ENCODE data around the gene KLHDC8A. TPM values are rescaled to one million over a fixed set of nuclear protein-coding genes. Genes with fewer than 3 reads are reported as not detected.

KLHDC8A gene
- total and polyA plus RNA-seq, 2 donors (not counting 1 experiment from before 2014, with no cell fraction given) = not detected

DNA sequence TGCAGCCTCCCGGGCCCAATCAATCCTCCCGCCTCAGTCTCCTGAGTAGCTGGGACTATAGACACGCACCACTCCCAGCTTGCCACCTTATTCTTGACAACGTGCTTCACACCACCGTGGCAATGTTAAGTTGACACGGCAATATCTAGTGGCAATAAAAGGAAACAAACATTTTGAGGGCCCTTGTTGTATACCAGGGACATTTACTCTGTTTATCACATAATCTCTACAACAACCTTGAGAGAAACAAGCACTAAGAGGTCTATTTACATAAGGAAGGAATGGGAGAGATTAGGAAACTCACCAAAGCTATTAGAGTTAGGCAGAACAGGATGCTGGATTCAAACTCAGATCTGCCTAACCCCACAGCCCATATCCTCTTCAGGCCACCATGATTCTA is 3.1 kb downstream of the KLHDC8A start:
- peaks cover 11% of the 10 kb centered on the region for H3K27me3 ChIP-seq (ENCODE audit: control insufficient read depth, insufficient read depth, low read length)
- no peaks in the 10 kb centered on the region for H3K79me2 ChIP-seq (ENCODE audit: control insufficient read depth, insufficient read depth, low read length)
- no peak overlapping the region for H3K4me3 ChIP-seq (replicated peaks in 1 of 4; ENCODE audit: control extremely low read depth in 1 of 4, insufficient read depth in 1 of 4, low read depth in 3 of 4, low read length in 4 of 4)
- no peak for DNase-seq (ENCODE audit: low read depth in 2 of 2)
- no peak overlapping the region for H3K27ac ChIP-seq (ENCODE audit: insufficient read depth, low read length)
- TF ChIP-seq, protein P1, sequence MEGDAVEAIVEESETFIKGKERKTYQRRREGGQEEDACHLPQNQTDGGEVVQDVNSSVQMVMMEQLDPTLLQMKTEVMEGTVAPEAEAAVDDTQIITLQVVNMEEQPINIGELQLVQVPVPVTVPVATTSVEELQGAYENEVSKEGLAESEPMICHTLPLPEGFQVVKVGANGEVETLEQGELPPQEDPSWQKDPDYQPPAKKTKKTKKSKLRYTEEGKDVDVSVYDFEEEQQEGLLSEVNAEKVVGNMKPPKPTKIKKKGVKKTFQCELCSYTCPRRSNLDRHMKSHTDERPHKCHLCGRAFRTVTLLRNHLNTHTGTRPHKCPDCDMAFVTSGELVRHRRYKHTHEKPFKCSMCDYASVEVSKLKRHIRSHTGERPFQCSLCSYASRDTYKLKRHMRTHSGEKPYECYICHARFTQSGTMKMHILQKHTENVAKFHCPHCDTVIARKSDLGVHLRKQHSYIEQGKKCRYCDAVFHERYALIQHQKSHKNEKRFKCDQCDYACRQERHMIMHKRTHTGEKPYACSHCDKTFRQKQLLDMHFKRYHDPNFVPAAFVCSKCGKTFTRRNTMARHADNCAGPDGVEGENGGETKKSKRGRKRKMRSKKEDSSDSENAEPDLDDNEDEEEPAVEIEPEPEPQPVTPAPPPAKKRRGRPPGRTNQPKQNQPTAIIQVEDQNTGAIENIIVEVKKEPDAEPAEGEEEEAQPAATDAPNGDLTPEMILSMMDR (conservative IDR thresholded peaks at IDR 0.05 in 1 of 2, IDR thresholded peaks at IDR 0.05 in 1 of 2; ENCODE audit: low read depth in 1 of 2, low read length in 2 of 2) = no peak
- TF ChIP-seq EZH2 (IDR thresholded peaks at IDR 0.05; ENCODE audit: low read length, missing control alignments) = no peak
- H3K9ac ChIP-seq (ENCODE audit: insufficient read depth, low read length) = no peak overlapping the region
- no peak overlapping the region for H3K4me2 ChIP-seq (ENCODE audit: extremely low read depth, insufficient read depth, low read length)
- no peaks in the 10 kb centered on the region for H3K9me3 ChIP-seq (ENCODE audit: control insufficient read depth, insufficient read depth, low read depth, low read length)
- H3K4me1 ChIP-seq (ENCODE audit: control insufficient read depth, extremely low read depth, insufficient read depth, low read length) = no peaks in the 10 kb centered on the region
- no peaks in the 10 kb centered on the region for H3K36me3 ChIP-seq (ENCODE audit: control insufficient read depth, insufficient read depth, low read length)
- H2AFZ ChIP-seq (ENCODE audit: low read length) = no peak overlapping the region
- H4K20me1 ChIP-seq (ENCODE audit: control insufficient read depth, extremely low read depth, insufficient read depth, low read length) = no peaks in the 10 kb centered on the region

DNA sequence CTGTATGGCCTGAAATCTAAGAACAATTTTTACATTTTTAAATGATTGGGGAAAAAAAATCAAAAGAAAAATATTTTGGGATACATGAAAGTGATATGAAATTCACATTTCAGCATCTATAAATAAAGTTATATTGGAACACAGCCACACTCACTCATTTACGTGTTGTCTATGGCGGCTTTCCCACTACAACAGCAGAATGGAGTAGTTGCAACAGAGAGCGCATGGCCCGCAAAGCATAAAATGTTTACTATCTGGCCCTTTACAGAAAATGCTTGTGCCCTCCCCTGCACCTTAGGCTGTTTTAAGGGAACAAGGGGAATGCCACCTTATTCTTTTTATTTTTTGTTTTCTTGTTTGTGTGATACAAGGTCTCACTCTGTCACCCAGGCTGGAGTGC is 3.5 kb downstream of the KLHDC8A start:
- H4K20me1 ChIP-seq (ENCODE audit: control insufficient read depth, extremely low read depth, insufficient read depth, low read length) = no peaks in the 10 kb centered on the region
- no peak overlapping the region for H3K27ac ChIP-seq (ENCODE audit: insufficient read depth, low read length)
- no peak overlapping the region for H3K4me2 ChIP-seq (ENCODE audit: extremely low read depth, insufficient read depth, low read length)
- H3K79me2 ChIP-seq (ENCODE audit: control insufficient read depth, insufficient read depth, low read length) = no peaks in the 10 kb centered on the region
- no peak for DNase-seq (ENCODE audit: low read depth in 2 of 2)
- H3K36me3 ChIP-seq (ENCODE audit: control insufficient read depth, insufficient read depth, low read length) = no peaks in the 10 kb centered on the region
- TF ChIP-seq, protein P1 (conservative IDR thresholded peaks at IDR 0.05 in 1 of 2, IDR thresholded peaks at IDR 0.05 in 1 of 2; ENCODE audit: low read depth in 1 of 2, low read length in 2 of 2) = no peak
- no peak for TF ChIP-seq EZH2 (IDR thresholded peaks at IDR 0.05; ENCODE audit: low read length, missing control alignments)
- no peak overlapping the region for H3K4me3 ChIP-seq (replicated peaks in 1 of 4; ENCODE audit: control extremely low read depth in 1 of 4, insufficient read depth in 1 of 4, low read depth in 3 of 4, low read length in 4 of 4)
- H2AFZ ChIP-seq (ENCODE audit: low read length) = no peak overlapping the region
- H3K4me1 ChIP-seq (ENCODE audit: control insufficient read depth, extremely low read depth, insufficient read depth, low read length) = no peaks in the 10 kb centered on the region
- H3K9me3 ChIP-seq (ENCODE audit: control insufficient read depth, insufficient read depth, low read depth, low read length) = no peaks in the 10 kb centered on the region
- H3K9ac ChIP-seq (ENCODE audit: insufficient read depth, low read length) = no peak overlapping the region
- peaks cover 11% of the 10 kb centered on the region for H3K27me3 ChIP-seq (ENCODE audit: control insufficient read depth, insufficient read depth, low read length)

GRCh38 chr1:205351984-205352713 is 4.6 kb downstream of the KLHDC8A start:
- DNase-seq (ENCODE audit: low read depth in 2 of 2) = peak; percentile 27 to 37
- no peak for TF ChIP-seq EZH2 (IDR thresholded peaks at IDR 0.05; ENCODE audit: low read length, missing control alignments)
- TF ChIP-seq, protein P1 (conservative IDR thresholded peaks at IDR 0.05 in 1 of 2, IDR thresholded peaks at IDR 0.05 in 1 of 2; ENCODE audit: low read depth in 1 of 2, low read length in 2 of 2) = no peak
- H3K9ac ChIP-seq (ENCODE audit: insufficient read depth, low read length) = no peak overlapping the region
- H3K4me2 ChIP-seq (ENCODE audit: extremely low read depth, insufficient read depth, low read length) = no peak overlapping the region
- H3K27me3 ChIP-seq (ENCODE audit: control insufficient read depth, insufficient read depth, low read length) = peaks cover 18% of the 10 kb centered on the region
- H3K9me3 ChIP-seq (ENCODE audit: control insufficient read depth, insufficient read depth, low read depth, low read length) = no peaks in the 10 kb centered on the region
- H3K36me3 ChIP-seq (ENCODE audit: control insufficient read depth, insufficient read depth, low read length) = no peaks in the 10 kb centered on the region
- H3K4me3 ChIP-seq (replicated peaks in 1 of 4; ENCODE audit: control extremely low read depth in 1 of 4, insufficient read depth in 1 of 4, low read depth in 3 of 4, low read length in 4 of 4) = no peak overlapping the region
- H3K4me1 ChIP-seq (ENCODE audit: control insufficient read depth, extremely low read depth, insufficient read depth, low read length) = no peaks in the 10 kb centered on the region
- no peaks in the 10 kb centered on the region for H3K79me2 ChIP-seq (ENCODE audit: control insufficient read depth, insufficient read depth, low read length)
- no peak overlapping the region for H2AFZ ChIP-seq (ENCODE audit: low read length)
- H4K20me1 ChIP-seq (ENCODE audit: control insufficient read depth, extremely low read depth, insufficient read depth, low read length) = no peaks in the 10 kb centered on the region
- no peak overlapping the region for H3K27ac ChIP-seq (ENCODE audit: insufficient read depth, low read length)
